ENCODE results near the gene TMEM258.

Gene TMEM258

DNA sequence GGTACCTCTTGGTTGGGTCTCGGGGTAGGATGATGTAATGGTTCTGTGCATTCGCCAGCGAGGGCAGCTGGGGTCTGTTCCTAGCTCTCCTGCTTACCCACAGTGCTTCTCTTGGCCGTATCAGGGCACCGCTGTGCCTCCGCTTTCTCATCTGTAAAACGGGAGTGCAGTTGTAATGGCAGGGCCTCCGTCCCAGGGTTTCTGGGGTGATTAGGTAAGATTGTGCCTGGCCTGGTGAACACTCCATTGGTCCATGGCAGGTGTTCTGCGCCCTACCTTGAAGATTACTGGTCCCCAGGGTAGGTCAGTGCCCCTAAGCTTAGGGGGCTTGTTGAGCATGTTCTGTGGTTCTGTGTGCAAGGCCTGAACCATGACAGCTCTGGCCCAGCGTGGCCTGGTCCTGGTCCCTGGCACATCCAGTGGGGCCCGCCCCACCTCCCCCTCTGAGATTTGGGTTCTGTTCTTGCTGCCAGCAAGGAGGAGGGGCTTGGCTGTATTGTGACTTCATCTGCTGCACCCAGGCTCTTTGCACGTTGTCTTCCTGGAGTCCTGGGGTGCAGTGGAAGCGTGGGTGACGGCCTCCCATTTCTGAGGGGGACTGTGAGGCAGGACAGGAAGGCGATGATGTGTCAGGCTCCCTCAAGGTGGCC is 35.1 kb downstream of the TMEM258 start:
- DNase-seq (ENCODE audit: low read depth): no peak
- no peak overlapping the region for H3K4me3 ChIP-seq (ENCODE audit: low read depth, low read length)
- TF ChIP-seq, protein P1, sequence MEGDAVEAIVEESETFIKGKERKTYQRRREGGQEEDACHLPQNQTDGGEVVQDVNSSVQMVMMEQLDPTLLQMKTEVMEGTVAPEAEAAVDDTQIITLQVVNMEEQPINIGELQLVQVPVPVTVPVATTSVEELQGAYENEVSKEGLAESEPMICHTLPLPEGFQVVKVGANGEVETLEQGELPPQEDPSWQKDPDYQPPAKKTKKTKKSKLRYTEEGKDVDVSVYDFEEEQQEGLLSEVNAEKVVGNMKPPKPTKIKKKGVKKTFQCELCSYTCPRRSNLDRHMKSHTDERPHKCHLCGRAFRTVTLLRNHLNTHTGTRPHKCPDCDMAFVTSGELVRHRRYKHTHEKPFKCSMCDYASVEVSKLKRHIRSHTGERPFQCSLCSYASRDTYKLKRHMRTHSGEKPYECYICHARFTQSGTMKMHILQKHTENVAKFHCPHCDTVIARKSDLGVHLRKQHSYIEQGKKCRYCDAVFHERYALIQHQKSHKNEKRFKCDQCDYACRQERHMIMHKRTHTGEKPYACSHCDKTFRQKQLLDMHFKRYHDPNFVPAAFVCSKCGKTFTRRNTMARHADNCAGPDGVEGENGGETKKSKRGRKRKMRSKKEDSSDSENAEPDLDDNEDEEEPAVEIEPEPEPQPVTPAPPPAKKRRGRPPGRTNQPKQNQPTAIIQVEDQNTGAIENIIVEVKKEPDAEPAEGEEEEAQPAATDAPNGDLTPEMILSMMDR (IDR thresholded peaks at IDR 0.05; ENCODE audit: insufficient read depth, low read depth, low read length, missing control alignments): no peak

DNA sequence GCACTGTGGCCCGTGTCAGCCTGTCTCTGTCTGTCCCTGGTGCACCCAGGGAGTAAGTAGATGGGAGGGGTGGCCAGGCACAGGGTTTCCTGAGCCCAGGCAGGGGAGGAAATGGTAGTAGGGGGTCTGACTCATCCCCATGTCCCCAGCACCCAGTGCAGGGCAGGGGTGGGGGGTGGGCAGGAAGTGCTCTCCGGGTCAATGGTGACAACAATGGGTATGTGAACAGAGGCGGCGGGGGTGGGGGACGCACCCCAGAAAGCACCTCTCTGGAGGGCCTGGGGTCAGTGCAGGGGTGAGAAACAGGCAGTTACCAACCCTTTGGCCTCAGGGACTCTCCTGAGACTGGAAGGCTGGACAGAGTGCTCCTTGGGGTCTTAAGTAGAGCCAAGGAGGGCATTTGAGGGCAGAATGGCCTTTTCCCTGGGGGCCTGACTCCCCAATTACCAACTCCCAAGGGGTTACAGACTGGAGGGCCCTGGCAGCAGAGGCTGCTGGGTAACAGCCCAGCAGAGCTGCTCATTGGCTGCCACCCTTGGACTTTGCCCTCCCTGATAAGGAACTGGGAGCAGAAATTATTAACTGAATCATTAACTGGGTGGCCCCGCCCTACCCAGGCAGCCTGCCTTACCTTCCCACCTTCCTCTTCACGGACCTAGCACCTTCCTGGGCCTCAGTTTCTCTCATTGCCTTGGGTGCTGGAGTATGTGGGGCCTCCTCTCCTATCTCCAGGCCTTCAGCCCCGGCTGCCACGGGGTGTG is 35.8 kb downstream of the TMEM258 start:
- peak; percentile 54 for DNase-seq (ENCODE audit: low read depth)
- H3K4me3 ChIP-seq (ENCODE audit: low read depth, low read length): no peak overlapping the region
- TF ChIP-seq, protein P1 (IDR thresholded peaks at IDR 0.05; ENCODE audit: insufficient read depth, low read depth, low read length, missing control alignments): no peak

DNA sequence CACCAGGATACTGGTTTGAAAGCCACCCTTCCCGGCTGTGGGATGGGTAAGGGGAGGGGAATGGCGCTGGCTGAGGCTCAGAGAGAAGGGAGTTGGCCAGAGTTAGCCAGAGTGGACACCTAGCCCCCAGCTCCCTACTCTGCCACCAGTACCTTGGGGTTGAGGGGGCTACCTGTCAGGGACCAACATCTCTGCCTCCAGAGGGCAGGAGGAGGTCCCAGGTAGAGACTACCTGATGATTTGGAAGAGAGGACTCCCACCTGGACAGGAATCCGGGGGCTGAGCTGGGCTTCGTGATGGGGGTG is 36.3 kb downstream of the TMEM258 start:
- DNase-seq (ENCODE audit: low read depth): no peak
- no peak overlapping the region for H3K4me3 ChIP-seq (ENCODE audit: low read depth, low read length)
- TF ChIP-seq, protein P1 (IDR thresholded peaks at IDR 0.05; ENCODE audit: insufficient read depth, low read depth, low read length, missing control alignments): no peak

DNA sequence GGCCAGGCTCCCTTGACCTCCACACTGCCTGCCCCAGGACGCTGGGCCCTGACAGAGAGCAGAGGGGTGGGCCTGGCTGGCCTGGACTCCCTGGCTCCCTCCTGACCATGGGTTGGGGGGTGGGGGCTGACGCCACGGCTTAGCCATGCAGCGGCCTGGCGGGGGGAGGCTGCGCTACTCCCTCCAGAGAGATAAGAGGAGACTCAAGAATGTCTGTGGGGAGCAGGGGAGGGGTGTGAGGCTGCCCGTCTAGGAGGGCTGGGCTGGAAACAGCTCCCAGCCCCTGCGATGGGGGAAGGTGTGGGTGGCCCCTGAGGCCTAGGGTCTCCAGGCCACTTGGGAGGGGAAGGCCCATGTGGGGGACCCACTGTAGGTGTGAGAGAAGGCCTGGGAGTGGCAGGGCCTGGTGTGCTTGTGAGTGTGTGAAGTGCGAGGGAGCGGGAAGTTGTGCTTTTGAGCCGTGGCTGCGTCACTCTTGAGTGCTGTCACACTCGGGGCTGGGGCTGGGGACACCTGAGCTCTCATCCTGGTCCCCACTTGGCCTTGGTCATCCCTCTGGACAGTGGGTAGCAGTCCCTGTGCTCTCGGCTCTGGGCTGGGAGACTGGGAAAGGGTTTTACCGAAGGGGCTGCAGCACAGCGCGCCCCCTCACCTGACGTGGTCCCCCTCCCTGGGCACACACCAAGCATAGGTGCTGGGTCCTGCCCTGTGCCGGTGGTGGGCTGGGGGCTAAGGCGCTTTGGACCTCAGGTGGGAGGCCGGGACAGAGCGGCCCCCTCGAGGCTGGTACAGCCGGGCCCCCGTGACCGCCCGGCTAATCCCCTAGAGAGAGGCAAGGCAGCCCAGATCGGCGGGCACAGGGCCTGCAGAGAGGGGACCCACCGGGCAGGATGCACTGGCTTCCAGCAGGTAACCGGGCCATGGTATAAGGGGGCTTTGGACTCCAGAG is 37.6 kb downstream of the TMEM258 start:
- no peak for DNase-seq (ENCODE audit: low read depth)
- no peak overlapping the region for H3K4me3 ChIP-seq (ENCODE audit: low read depth, low read length)
- TF ChIP-seq, protein P1 (IDR thresholded peaks at IDR 0.05; ENCODE audit: insufficient read depth, low read depth, low read length, missing control alignments): no peak

DNA sequence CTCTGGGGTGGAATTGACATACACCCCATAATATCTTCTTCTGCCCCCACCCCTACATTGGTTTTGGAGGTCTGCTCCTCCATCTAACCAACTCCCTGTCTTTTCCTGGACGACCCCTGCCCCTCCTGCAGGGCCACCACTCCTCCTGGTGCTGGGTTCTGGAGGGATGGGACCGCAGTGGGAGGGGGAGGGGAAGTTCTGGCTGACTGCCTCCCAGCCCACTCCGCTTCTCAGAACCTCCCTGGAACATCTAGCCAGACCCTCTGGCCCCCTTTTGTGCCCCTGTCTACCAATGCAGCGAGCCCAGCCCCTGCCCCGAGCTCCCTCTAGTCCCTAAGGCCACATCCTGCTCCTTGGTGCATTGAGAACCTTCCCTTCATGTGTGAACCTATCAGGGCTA is 38.7 kb downstream of the TMEM258 start:
- TF ChIP-seq, protein P1 (IDR thresholded peaks at IDR 0.05; ENCODE audit: insufficient read depth, low read depth, low read length, missing control alignments): no peak
- H3K4me3 ChIP-seq (ENCODE audit: low read depth, low read length): no peak overlapping the region

DNA sequence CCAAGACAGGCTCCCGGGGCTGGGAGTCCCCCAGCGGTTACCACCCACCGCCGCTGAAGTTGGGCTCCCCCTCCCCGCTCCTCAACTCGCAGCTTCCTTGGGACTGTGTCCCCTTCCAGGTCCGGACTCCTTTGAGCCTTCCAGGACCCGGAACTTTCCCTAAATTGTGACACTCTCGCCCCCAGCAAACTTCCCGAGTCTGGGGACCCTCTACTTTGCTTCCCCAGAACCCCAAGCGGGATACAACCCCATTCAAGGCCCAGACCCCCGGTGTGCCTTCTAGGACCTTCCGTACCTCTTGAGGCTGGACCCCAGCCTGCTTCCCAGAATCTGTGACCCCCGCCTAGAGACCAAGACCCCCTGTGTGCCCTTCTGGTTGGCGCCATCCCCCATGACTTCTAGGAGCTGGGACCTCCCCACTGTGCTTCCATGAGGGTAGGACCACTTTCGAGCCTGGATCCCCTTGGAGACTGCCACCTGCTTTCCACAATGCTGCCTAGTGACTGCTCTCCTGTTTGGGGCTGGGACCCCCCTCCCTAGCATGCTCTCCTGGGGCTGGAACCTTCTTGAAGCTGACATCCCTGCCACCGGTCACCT is 39.4 kb downstream of the TMEM258 start:
- peak overlapping the region; percentile 12 for H3K4me3 ChIP-seq (ENCODE audit: low read depth, low read length)
- DNase-seq (ENCODE audit: low read depth): no peak
- TF ChIP-seq, protein P1 (IDR thresholded peaks at IDR 0.05; ENCODE audit: insufficient read depth, low read depth, low read length, missing control alignments): no peak

More for the DNA sequence above, 38.7 kb downstream of the TMEM258 start:
- no peak for DNase-seq (ENCODE audit: low read depth)
